Spleen (tissue), 11 donors: ENCODE data around the gene STAT3. TPM values are rescaled to one million over a fixed set of nuclear protein-coding genes. Genes with fewer than 3 reads are reported as not detected.

Experiments used
- DNase-seq: peaks from one replicate; pipeline ENCODE4 v3.0.0-alpha.2; 2020
- H3K27ac ChIP-seq, 8 donors: fragments of 200-600 bp; sonication (generic) in 7 of 8; 1 replicate in 4 of 8; 2 replicates in 4 of 8; pipeline versions ENCODE4 v1.5.0 to v1.8.0; 2016 to 2021; ENCODE audit warnings: inconsistent platforms in 4 of 8, mild to moderate bottlenecking in 4 of 8, moderate library complexity in 1 of 8
- H3K27me3 ChIP-seq, 7 donors: fragments of 200-600 bp; sonication (generic) in 6 of 7; replicated peaks in 1 of 7; 1 replicate in 4 of 7; 2 replicates in 3 of 7; pipeline versions ENCODE4 v1.5.0 to v1.8.0; 2016 to 2021; ENCODE audit warnings: inconsistent platforms in 3 of 7, mild to moderate bottlenecking in 1 of 7
- H3K36me3 ChIP-seq, 6 donors: fragments of 200-600 bp; sonication (generic) in 5 of 6; 1 replicate in 4 of 6; 2 replicates in 2 of 6; pipeline versions ENCODE4 v1.5.0 to v1.8.0; 2016 to 2021; ENCODE audit warnings: inconsistent platforms in 2 of 6
- H3K4me1 ChIP-seq, 6 donors: fragments of 200-600 bp; sonication (generic) in 5 of 6; 1 replicate in 3 of 6; 2 replicates in 3 of 6; pipeline versions ENCODE4 v1.5.0 to v1.8.0; 2016 to 2021; ENCODE audit warnings: inconsistent platforms in 3 of 6
- H3K4me3 ChIP-seq, 8 donors: fragments of 200-600 bp; sonication (generic) in 7 of 8; 1 replicate in 4 of 8; 2 replicates in 4 of 8; pipeline versions ENCODE4 v1.5.0 to v1.8.0; 2016 to 2021; ENCODE audit warnings: inconsistent platforms in 4 of 8, mild to moderate bottlenecking in 4 of 8, moderate library complexity in 2 of 8
- H3K9me3 ChIP-seq, 8 donors: fragments of 200-600 bp; sonication (generic) in 7 of 8; 1 replicate in 4 of 8; 2 replicates in 4 of 8; pipeline versions ENCODE4 v1.5.0 to v1.8.0; 2016 to 2021; ENCODE audit warnings: inconsistent platforms in 4 of 8
- POLR2A ChIP-seq, 3 donors: fragments of 450-650 bp; IDR thresholded peaks; one replicate each; pipeline ENCODE4 v1.5.1; 2017; ENCODE audit warnings: antibody characterized with exemption in 3 of 3, mild to moderate bottlenecking in 1 of 3
- POLR2AphosphoS5 ChIP-seq, 3 donors: sonication (generic); formaldehyde crosslinking; IDR thresholded peaks; one replicate each; pipeline ENCODE4 v1.5.1; 2017; ENCODE audit warnings: antibody characterized with exemption in 3 of 3
- WGBS, 5 donors: extraction: QIAGEN DNeasy Blood & Tissue Kit in 3 of 5; methylation state at CpG; one replicate each; pipeline versions ENCODE4 v1.1.5 to v1.1.7; 2013 to 2018; 5-methylcytosine and 5-hydroxymethylcytosine counted together
- intact Hi-C: fragments of 100-400 bp; cut with DNase I; formaldehyde crosslinking; loops from one replicate; pipeline ENCODE4 v1.15.0; 2023; ENCODE audit warnings: low total_unique reads
- polyA plus RNA-seq, 3 donors: library from polyadenylated mRNA; stranded (reverse); fragments of 200-250 nt; gene quantifications; one replicate each; pipeline ENCODE4 v1.2.1, GENCODE V29; 2013
- total RNA-seq, 7 donors: library from RNA; depleted of rRNA in 3 of 7; stranded (reverse); fragments of >200 nt in 3 of 7; fragmentation: NEBNext Ultra II Directional in 4 of 7; extraction: Animal tissue kit (Norgen Biotek cat#: 25700) in 4 of 7; gene quantifications; one replicate each; pipeline versions ENCODE4 v1.1.0 to v1.2.1, GENCODE V29; 2016 to 2021
- TF ChIP-seq, protein P1 (sequence below), 11 experiments: fragments of 200-600 bp in 7 of 11; fragments of 450-650 bp in 4 of 11; sonication (generic) in 4 of 11; IDR thresholded peaks in 8 of 11; conservative IDR thresholded peaks in 3 of 11; 1 replicate in 7 of 11; 2 replicates in 4 of 11; pipeline versions ENCODE4 v1.4.0 to v1.8.0; 2016 to 2021; ENCODE audit warnings: antibody characterized with exemption in 11 of 11, inconsistent platforms in 4 of 11, mild to moderate bottlenecking in 1 of 11
- donor health status: healthy with polysubstance abuse.
- donor health status: DM: no; HTN: no; CAD: no; lungs with moderate emphysema.
- donor health status: DM: no; HTN: no; CAD: no.
- donor health status: Bipolar disorder and iron deficiency.
- donor health status: healthy.
- donor health status: DM: no; HTN: no; CAD: no.
- donor health status: DM: yes; HTN: yes; CAD: no.

STAT3 gene
- total and polyA plus RNA-seq, 10 donors, result 18.3 to 326 (median 241) TPM

GRCh38 chr17:42275527-42276358 lies 112.5 kb downstream of the STAT3 start:
- peak; percentile 74 for DNase-seq
- Histone ChIP-seq H3K4me1 (peaks cover 29 to 62% (median 54%) of the 10 kb centered on the region in 6 donors), H3K27ac (peak overlapping the region; percentile 74 to 95 (median 91)), H3K27me3 (no peaks in the 10 kb centered on the region), H3K4me3 (peak overlapping the region; percentile 66 to 94 (median 76)), H3K36me3 (no peaks in the 10 kb centered on the region), H3K9me3 (no peaks in the 10 kb centered on the region)
- TF ChIP-seq, protein P1, sequence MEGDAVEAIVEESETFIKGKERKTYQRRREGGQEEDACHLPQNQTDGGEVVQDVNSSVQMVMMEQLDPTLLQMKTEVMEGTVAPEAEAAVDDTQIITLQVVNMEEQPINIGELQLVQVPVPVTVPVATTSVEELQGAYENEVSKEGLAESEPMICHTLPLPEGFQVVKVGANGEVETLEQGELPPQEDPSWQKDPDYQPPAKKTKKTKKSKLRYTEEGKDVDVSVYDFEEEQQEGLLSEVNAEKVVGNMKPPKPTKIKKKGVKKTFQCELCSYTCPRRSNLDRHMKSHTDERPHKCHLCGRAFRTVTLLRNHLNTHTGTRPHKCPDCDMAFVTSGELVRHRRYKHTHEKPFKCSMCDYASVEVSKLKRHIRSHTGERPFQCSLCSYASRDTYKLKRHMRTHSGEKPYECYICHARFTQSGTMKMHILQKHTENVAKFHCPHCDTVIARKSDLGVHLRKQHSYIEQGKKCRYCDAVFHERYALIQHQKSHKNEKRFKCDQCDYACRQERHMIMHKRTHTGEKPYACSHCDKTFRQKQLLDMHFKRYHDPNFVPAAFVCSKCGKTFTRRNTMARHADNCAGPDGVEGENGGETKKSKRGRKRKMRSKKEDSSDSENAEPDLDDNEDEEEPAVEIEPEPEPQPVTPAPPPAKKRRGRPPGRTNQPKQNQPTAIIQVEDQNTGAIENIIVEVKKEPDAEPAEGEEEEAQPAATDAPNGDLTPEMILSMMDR (IDR thresholded peaks at IDR 0.05 in 8 of 11, conservative IDR thresholded peaks at IDR 0.05 in 3 of 11), result no peak
- peak in 1 of 3 donors; percentile 0 for TF ChIP-seq POLR2A (IDR thresholded peaks at IDR 0.05)
- intact Hi-C loops, result no loop called here
- 0 to 1% (median 1%) methylated on average over 35 to 82 of the region's 82 CpGs for WGBS, 5 donors

- Histone ChIP-seq H3K36me3 (no peaks in the 10 kb centered on the region), H3K27ac (peak overlapping the region; percentile 74 to 95 (median 91)), H3K27me3 (no peaks in the 10 kb centered on the region), H3K9me3 (no peaks in the 10 kb centered on the region), H3K4me3 (peak overlapping the region; percentile 66 to 94 (median 76)), H3K4me1 (peaks cover 29 to 70% (median 59%) of the 10 kb centered on the region in 6 donors)
- 13 to 24% (median 19%) methylated on average over 13 of the region's 13 CpGs for WGBS, 5 donors
- TF ChIP-seq, protein P1 (IDR thresholded peaks at IDR 0.05 in 8 of 11, conservative IDR thresholded peaks at IDR 0.05 in 3 of 11), result no peak
- TF ChIP-seq POLR2AphosphoS5 (IDR thresholded peaks at IDR 0.05), result no peak
- TF ChIP-seq POLR2A (IDR thresholded peaks at IDR 0.05), result no peak
- DNase-seq, result no peak
- intact Hi-C loops, result no loop called here
Observed at GRCh38 chr17:42274812-42275526, 113.3 kb downstream of the STAT3 start.

GRCh38 chr17:42274253-42274542 lies 114.0 kb downstream of the STAT3 start:
- Histone ChIP-seq H3K27ac (peak overlapping the region in 7 of 8 donors; percentile 87 to 95 (median 91)), H3K9me3 (no peaks in the 10 kb centered on the region), H3K4me3 (peak overlapping the region in 3 of 8 donors; percentile 78 to 94 (median 85)), H3K36me3 (no peaks in the 10 kb centered on the region), H3K27me3 (no peaks in the 10 kb centered on the region), H3K4me1 (peaks cover 29 to 77% (median 65%) of the 10 kb centered on the region in 6 donors)
- no peak for DNase-seq
- intact Hi-C loops, result no loop called here
- TF ChIP-seq POLR2A (IDR thresholded peaks at IDR 0.05) (no peak), POLR2AphosphoS5 (IDR thresholded peaks at IDR 0.05) (no peak)
- TF ChIP-seq, protein P1 (IDR thresholded peaks at IDR 0.05 in 8 of 11, conservative IDR thresholded peaks at IDR 0.05 in 3 of 11), result no peak
- WGBS, 5 donors, result 60 to 79% (median 73%) methylated on average over 3 of the region's 3 CpGs
